B cell (primary cell): ENCODE results near the gene TNFAIP1.

ENCODE experiments used
- EZH2 ChIP-seq: IDR thresholded peaks from 2 replicates; pipeline ENCODE4 v1.6.1; 2012; ENCODE audit warnings: borderline replicate concordance, low read depth, mild to moderate bottlenecking, moderate library complexity, low read length; ENCODE audit not compliant: insufficient read depth, poor library complexity, severe bottlenecking
- TF ChIP-seq, protein P1 (sequence below): fragments of 200-600 bp; IDR thresholded peaks from one replicate; pipeline ENCODE4 v1.8.0; 2022; ENCODE audit warnings: antibody characterized with exemption, mild to moderate bottlenecking

- TF ChIP-seq, protein P1, sequence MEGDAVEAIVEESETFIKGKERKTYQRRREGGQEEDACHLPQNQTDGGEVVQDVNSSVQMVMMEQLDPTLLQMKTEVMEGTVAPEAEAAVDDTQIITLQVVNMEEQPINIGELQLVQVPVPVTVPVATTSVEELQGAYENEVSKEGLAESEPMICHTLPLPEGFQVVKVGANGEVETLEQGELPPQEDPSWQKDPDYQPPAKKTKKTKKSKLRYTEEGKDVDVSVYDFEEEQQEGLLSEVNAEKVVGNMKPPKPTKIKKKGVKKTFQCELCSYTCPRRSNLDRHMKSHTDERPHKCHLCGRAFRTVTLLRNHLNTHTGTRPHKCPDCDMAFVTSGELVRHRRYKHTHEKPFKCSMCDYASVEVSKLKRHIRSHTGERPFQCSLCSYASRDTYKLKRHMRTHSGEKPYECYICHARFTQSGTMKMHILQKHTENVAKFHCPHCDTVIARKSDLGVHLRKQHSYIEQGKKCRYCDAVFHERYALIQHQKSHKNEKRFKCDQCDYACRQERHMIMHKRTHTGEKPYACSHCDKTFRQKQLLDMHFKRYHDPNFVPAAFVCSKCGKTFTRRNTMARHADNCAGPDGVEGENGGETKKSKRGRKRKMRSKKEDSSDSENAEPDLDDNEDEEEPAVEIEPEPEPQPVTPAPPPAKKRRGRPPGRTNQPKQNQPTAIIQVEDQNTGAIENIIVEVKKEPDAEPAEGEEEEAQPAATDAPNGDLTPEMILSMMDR = no peak
- no peak for TF ChIP-seq EZH2
Measured at GRCh38 chr17:28327031-28327607, 8.4 kb upstream of the TNFAIP1 start.
